ENCODE results near the gene TSPAN9.

Gene TSPAN9

GRCh38 chr12:3304436-3305165 lies 227.4 kb downstream of the TSPAN9 start:
- no peak for DNase-seq (ENCODE audit: low read depth)
- TF ChIP-seq, protein P1, sequence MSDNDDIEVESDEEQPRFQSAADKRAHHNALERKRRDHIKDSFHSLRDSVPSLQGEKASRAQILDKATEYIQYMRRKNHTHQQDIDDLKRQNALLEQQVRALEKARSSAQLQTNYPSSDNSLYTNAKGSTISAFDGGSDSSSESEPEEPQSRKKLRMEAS (IDR thresholded peaks at IDR 0.05; ENCODE audit: low read depth, low read length): no peak
- no peak for TF ChIP-seq MYC (IDR thresholded peaks at IDR 0.05; ENCODE audit: low read depth, low read length)
- TF ChIP-seq POLR2A (IDR thresholded peaks at IDR 0.05; ENCODE audit: extremely low read depth, insufficient read length): no peak
- TF ChIP-seq CTCF (IDR thresholded peaks at IDR 0.05; ENCODE audit: low read depth, low read length): no peak

GRCh38 chr12:3305464-3305863 lies 228.3 kb downstream of the TSPAN9 start:
- TF ChIP-seq MYC (IDR thresholded peaks at IDR 0.05; ENCODE audit: low read depth, low read length): no peak
- DNase-seq (ENCODE audit: low read depth): no peak
- no peak overlapping the region for H3K4me3 ChIP-seq (ENCODE audit: low read depth, low read length)

More at GRCh38 chr12:3304436-3305165, 227.4 kb downstream of the TSPAN9 start:
- no peak overlapping the region for H3K4me3 ChIP-seq (ENCODE audit: low read depth, low read length)

GRCh38 chr12:3305904-3306619 lies 228.9 kb downstream of the TSPAN9 start:
- H3K4me3 ChIP-seq (ENCODE audit: low read depth, low read length): no peak overlapping the region
- TF ChIP-seq CTCF (IDR thresholded peaks at IDR 0.05; ENCODE audit: low read depth, low read length) (no peak), MYC (IDR thresholded peaks at IDR 0.05; ENCODE audit: low read depth, low read length) (no peak), POLR2A (IDR thresholded peaks at IDR 0.05; ENCODE audit: extremely low read depth, insufficient read length) (no peak)
- TF ChIP-seq, protein P1 (IDR thresholded peaks at IDR 0.05; ENCODE audit: low read depth, low read length): no peak
- no peak for DNase-seq (ENCODE audit: low read depth)

DNA sequence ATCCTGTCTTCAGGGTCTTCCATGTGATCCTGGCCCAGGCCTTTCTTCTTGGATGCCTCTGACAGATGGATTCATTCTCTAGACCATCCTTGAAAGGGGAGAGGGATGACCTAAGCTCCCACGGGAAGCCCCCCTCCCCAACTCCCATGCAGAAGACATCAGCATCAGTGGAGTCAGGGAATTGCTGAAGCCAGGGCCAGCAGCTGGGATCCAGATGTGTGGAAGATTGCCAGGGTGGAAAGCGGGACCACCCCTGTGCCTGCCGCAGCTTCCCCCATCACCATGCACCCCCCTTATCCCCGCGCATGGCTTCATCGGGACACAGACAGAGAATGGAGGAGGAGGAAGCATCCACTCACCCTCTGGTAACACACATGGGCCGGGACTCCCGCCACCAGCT lies 230.2 kb downstream of the TSPAN9 start:
- DNase-seq (ENCODE audit: low read depth): no peak
- TF ChIP-seq POLR2A (IDR thresholded peaks at IDR 0.05; ENCODE audit: extremely low read depth, insufficient read length) (no peak), MYC (IDR thresholded peaks at IDR 0.05; ENCODE audit: low read depth, low read length) (no peak), CTCF (IDR thresholded peaks at IDR 0.05; ENCODE audit: low read depth, low read length) (no peak)
- TF ChIP-seq, protein P1 (IDR thresholded peaks at IDR 0.05; ENCODE audit: low read depth, low read length): no peak
- no peak overlapping the region for H3K4me3 ChIP-seq (ENCODE audit: low read depth, low read length)

GRCh38 chr12:3308063-3308462 lies 230.9 kb downstream of the TSPAN9 start:
- TF ChIP-seq, protein P1 (IDR thresholded peaks at IDR 0.05; ENCODE audit: low read depth, low read length): no peak
- TF ChIP-seq CTCF (IDR thresholded peaks at IDR 0.05; ENCODE audit: low read depth, low read length): no peak
- TF ChIP-seq POLR2A (IDR thresholded peaks at IDR 0.05; ENCODE audit: extremely low read depth, insufficient read length): no peak
- no peak for TF ChIP-seq MYC (IDR thresholded peaks at IDR 0.05; ENCODE audit: low read depth, low read length)
- DNase-seq (ENCODE audit: low read depth): no peak
- no peak overlapping the region for H3K4me3 ChIP-seq (ENCODE audit: low read depth, low read length)

DNA sequence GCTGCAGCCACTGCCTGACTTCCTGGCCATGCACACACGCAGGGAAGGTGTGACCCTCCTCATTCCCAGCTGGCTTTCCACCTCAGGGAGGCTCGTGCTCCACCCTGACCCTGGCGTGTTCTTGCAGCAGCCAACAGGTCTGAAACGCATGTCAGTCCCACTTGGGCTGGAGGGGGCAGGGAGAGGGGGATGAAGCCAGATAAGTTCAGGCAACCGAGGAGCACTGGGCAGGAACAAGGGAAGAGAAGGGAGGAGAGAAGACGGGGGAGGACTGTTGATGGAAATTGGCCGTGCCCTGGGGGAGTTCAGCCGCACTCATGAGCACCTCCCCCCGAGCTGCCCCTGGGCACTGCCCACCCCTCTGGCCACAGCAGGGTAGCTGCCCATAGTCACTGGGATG lies 231.4 kb downstream of the TSPAN9 start:
- TF ChIP-seq CTCF (IDR thresholded peaks at IDR 0.05; ENCODE audit: low read depth, low read length): no peak
- TF ChIP-seq MYC (IDR thresholded peaks at IDR 0.05; ENCODE audit: low read depth, low read length): no peak
- TF ChIP-seq, protein P1 (IDR thresholded peaks at IDR 0.05; ENCODE audit: low read depth, low read length): no peak
- no peak for TF ChIP-seq POLR2A (IDR thresholded peaks at IDR 0.05; ENCODE audit: extremely low read depth, insufficient read length)
- no peak overlapping the region for H3K4me3 ChIP-seq (ENCODE audit: low read depth, low read length)
- DNase-seq (ENCODE audit: low read depth): no peak

All from NB4 (cell line).